Activated gamma-delta T cell treated with Interleukin-2 at 50 U/mL for 16 hours (primary cell): Measurements from ENCODE around the gene NFS1.

Source experiments
- DNase-seq: peaks from one replicate; pipeline ENCODE4 v3.0.0-alpha.2; 2020

The NFS1 gene

DNA sequence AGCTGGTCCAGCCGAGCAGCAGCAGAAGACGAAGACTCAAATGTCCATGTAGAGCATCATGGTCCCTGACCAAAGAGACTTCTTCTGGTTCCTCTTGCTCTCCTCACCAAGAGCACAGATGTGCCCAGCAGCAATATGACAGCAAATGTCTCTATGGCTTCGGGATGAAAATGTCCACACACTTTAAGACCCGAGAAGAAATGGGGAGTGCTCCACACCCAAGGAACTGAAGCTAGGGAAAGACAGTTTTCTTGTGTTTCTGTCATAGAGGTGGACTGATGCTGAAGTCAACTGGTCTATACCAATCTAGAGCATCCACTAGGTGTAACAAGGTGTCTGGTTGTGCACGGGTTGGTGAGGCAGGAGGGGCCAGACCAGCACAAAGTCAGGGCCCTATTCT, 29.9 kb downstream of the NFS1 start:
- no peak for DNase-seq

DNA sequence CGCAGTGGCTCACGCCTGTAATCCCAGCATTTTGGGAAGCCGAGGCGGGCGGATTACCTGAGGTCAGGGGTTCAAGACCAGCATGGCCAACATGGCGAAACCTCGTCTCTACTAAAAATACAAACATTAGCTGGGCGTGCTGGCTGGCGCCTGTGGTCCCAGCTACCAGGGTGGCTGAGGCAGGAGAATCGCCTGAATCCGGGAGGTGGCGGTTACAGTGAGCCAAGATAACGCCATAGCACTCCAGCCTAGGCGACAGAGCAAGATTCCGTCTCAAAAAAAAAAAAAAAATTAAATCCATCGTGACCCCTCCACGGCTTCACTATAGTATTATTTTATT, 33.2 kb downstream of the NFS1 start:
- no peak for DNase-seq

DNA sequence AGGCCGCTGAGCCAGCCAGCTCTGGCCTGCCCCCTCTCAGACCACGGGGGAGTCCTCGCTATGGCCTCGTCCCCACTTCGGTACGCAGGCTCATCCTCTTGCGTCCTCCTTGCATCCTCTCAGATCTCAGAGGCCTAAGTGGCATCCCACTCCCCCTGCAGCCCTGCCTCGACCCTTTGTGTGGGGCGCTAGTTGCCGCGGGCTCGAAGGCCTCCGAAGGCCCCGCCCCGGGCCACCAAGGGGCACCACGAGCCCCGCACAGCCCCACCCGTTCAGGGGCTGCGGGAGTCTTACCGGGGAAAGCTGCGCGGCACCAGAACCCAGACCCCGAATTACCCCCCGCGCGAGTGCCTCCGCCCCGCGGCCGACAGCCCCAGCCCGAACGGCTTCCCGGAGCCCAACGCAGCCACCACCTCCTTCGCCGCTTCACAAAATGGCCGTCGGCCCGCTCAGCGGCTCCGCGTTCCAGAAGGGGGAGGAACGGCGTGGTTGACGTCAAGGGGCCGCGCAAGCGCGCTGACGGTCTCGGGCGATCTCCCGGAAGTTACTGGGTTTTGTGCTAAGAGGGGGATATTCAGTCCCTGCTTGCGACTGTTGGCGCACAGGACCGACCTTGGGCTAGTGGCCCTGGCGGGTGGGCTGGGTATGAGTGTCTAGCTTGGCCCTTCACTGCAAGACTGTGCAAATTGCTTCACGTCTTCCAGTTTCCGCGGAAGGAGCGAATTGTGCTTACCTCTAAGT, 34.5 kb downstream of the NFS1 start, which contains the start of the genes CPNE1 and RBM12:
Gene CPNE1, minus strand, starts transcription at position 435 of the 741 bp plus-strand sequence. CDS start 31,977 bp downstream, outside the sequence.
Gene RBM12, minus strand, starts transcription at position 435 of the 741 bp plus-strand sequence. CDS start 9,578 bp downstream, outside the sequence.
- DNase-seq = peak; percentile 92

DNA sequence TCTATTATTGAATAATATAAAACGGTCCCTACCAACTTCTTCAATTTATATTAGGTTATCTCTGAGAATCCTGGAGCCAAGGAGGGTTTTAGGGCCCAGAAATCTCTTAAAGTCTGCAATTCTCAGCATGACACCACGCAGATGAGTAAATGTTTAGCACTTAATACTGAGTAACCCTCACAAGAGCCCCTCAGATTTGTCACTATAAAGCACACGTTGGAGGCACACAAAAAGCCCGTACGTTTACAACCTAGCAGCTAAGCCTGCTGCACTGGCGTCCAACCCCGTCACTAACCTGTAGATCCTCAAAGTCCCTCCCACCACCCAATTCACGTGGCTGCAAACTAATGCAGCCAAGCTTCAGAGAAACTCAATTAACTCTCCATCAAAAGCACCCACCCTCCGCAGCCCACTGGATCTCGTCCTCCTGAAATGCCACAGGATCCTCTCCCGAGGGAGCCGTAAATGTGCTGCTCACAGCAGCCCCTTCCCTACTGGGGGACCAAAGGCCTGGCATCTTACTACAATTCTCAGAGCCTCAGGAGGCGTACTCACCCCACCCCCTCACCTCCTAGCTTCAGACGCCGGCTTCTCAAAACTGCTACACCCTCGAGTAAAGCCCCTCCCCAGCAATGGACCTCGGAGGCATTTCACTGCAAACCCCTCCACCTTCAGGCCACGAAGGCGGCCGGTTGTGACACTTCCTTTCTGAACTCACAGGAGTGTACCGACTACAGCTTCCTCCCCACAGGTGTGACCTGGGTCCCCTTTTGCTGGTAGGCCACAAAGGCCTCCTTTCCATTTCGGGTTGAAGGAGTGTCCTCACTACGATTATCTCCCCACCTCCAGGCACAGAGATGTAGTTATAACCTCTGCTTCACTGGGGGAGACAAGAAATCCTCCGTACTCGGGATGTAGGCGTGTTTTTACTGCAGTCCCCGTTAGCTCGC, 35.4 kb downstream of the NFS1 start:
- peak; percentile 66 for DNase-seq

- DNase-seq = no peak
These were observed 36.6 kb downstream of the NFS1 start for GRCh38 chr20:35662551-35662950.

DNA sequence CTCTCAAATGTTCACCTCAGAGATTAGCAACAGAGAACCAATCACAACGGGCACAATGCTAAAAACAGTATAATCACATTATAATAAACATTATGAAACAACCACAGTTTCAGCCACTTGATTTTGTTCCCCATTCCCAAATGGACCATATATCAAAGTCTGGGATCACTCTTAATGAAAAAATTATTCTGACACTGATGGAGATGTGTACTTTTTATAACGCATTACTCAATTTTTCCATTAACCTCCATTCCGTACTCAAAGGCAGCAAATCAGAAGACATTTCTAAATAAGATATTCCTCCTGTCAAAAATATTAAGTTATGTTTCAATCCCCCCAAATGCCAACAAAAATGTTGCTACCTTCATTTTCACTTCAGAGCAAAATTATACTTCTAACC, 37.2 kb downstream of the NFS1 start:
- no peak for DNase-seq

DNA sequence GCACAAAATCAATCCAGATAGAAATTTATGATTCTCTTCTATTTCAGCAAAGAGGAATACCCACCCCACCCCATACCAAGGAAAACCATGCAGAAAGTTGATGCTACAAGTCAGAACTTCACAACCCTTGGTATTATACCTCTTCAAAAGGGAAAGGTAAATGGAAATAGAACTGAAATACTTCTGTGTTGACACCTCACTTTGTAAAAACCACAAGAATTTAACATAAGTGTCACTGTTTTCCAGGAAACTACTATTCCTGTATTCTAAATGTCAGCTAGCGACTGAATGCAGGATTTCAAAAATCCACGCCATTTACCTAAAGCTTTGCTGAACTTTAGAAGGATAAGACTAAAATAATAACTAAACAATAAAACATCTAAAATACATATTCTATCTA, 38.1 kb downstream of the NFS1 start:
- no peak for DNase-seq

DNA sequence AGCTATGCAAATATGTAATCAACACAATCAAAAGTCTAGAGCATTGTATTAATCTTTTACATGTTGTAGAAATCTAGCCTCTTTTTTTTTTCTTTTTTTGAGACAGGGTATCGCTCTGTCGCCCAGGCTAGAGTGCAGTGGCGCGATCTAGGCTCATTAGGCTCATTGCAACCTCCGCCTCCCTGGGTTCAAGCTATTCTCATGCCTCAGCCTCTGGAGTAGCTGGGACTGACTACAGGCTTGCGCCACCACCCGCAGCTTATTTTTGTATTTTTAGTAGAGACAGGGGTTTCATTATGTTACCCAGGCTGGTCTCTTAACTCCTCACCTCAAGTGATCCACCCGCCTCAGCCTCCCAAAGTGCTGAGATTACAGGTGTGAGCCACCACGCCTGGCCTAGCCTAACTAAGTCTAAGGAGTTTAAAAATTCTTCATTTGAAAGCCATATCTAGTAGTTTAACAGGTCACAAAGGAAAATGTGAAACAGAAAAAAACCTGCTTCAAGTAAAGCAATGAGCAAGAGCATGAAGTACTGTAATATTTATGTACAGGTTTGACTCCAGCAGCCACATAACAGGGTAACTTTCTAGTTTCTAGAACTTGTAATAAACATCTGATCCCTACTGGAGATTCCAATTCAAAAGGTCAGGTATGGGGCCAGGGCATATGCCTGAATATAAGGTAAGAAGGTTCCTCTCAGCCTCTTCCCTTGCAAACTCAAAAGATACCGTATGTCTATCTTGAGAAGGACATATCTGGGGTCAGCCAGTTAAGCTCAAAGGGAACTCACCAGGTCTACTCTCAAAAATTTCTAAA, 38.8 kb downstream of the NFS1 start:
- no peak for DNase-seq

DNA sequence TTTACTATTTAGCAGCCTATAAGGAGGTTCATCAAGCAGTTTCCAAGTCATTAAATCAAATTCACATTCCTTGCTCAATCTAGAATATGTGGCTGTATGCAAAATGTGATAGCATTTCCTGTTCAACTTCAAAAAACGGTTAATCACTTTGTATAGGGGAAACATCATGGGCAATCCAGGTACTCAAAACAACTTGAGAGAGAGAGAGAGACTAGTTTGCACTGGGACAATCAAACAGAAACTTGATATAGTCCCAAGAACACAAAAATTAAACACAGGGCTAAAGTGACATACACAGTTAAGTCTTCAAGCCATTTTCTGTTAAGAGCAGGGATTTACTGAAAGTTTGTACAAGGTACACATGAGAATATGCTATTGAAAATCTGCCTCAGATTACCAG, 41.9 kb downstream of the NFS1 start:
- DNase-seq = no peak

GRCh38 chr20:35654415-35654814, 44.7 kb downstream of the NFS1 start:
- no peak for DNase-seq

DNA sequence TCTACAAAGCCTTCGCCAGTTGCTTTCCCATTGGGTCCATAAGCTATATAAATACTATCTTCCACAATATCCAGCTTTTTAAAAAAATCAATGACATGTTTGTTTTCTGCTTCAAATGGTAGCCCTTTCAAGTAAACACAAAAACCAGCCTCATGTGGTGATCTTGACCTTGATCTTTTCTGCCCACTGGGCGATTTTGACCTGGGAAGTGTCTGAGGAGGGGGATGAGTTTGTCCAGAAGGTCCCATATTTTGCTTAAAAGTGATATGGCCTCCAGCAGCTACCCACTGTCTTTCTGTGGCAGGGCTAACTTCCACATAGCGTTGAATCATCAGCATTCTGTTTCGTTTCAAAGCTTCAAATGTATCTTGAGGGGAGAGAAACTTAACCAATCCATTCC, 45.3 kb downstream of the NFS1 start:
- DNase-seq = no peak

DNA sequence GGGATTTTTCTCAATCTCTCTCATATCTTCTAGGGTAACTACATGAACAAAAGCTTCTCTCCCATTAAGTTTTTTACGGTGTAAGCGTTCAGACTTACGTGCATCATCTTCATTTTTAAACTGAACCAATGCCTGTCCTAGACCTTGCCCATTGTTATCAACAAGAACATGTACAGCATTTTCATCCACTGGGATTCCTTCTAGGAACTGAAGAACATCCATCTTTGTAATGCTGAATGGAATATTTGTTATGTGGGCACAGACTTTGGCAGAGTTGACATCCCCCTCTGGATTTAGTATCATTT, 45.8 kb downstream of the NFS1 start:
- no peak for DNase-seq

DNA sequence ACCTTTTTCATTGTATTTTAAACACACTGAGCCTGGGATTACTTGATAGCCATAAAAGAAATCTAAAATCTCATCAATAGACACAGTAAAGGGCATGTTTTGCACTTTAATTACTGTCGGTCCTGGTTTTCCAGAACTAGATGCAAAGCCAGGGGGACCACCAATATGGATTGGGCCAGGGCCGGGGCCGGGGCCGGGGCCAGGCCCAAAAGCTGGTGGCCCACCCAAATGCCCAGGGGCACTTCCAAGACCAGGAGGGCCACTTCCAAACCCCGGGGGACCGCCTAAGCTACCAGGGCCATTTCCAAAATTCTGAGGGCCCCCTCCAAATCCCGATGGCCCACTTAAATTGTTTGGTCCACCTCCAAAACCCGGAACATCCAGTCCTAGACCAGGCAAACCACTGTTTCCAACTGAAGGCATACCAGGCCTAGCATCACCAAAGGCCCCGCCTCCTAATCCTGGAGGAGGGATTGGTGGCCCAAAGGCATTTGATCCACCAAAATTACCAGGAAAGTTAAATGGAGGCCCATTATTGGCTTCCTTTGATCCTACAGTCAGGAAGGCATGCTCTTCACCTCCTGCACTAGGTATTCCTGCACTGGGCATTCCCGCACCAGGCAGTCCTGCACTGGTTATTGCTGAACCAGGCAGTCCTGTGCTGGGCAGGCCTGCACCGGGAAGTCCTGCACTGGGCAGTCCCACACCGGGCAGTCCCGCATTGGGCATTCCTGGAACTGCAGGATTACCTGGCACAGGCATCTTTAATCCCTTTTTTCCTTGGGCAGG, 46.3 kb downstream of the NFS1 start:
- DNase-seq = no peak

DNA sequence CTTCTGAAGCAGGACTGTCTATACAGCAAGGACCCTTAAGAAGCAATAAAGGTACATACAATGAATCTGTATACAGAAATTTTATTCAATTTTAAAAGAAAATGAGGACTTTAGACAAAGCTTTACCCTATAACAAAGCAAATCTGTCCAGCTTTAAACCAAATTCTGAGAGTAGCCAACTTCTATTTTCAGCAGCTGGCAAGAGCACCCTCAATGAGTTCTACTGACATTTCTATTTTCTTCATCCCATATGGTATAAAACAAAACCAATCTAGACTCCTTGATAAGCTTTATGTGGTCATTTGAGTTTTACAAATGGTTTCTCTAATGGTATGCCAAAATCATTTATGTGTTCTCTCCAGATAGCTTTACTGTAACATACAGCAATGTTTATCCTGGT, 47.2 kb downstream of the NFS1 start:
- DNase-seq = no peak

DNA sequence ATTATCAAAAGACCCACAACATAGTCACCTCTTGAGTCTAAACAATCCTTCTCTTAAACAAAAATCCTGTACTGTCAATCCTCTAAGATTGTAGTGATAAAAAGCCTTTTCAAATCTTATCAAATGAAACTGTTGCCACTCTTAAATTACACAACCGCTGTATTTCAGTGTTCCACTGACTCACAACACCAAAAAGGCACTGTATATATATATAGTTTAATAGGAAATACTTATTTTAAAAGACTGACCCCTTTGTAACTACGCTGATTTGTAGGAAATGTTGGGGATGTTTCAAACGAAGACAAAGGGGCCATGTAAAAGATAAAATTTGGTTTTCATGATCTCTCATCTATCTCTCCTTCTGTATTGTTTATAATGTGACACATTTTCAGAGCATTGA, 48.5 kb downstream of the NFS1 start:
- no peak for DNase-seq

DNA sequence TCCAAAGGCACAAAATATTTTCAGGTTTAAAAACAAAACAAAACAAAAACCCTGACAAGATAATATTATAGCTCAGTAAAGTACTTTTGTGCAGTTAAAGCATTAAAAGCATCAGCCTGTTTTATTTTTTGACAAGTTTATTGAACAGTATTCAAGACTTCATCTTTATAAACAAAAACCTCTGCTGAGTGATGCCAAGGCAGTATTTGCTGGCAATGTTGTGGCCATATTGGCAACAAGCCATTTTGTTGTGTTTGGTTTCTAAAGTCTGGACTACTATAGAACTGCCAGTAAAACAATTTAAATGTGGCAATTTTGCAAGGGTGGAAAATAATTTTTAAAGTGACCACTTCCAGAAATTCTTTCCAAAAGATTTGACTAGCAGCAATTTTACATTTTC, 50.3 kb downstream of the NFS1 start:
- no peak for DNase-seq

- no peak for DNase-seq
These were observed 54.3 kb downstream of the NFS1 start for GRCh38 chr20:35644806-35645205.

GRCh38 chr20:35643045-35643444, 56.1 kb downstream of the NFS1 start:
- no peak for DNase-seq

DNA sequence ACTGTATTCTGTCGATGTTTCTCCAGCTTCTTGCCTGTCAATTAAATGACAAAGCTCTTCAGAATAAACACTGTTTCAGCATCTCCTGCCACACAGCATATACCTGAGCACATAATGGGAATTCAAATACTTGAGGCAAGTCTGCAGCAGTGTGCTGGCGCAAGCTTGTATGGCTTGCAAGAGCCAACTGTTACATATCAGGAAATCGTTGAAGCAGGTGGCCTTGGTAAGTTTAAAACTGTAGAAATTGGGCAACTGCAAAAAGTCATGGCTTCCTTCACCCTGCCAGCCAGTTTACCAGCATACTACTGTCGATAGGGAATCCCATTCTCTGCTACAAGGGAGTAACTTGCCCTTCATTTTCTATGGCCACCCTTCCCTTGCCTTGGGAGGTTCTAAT, 57.4 kb downstream of the NFS1 start:
- DNase-seq = no peak

DNA sequence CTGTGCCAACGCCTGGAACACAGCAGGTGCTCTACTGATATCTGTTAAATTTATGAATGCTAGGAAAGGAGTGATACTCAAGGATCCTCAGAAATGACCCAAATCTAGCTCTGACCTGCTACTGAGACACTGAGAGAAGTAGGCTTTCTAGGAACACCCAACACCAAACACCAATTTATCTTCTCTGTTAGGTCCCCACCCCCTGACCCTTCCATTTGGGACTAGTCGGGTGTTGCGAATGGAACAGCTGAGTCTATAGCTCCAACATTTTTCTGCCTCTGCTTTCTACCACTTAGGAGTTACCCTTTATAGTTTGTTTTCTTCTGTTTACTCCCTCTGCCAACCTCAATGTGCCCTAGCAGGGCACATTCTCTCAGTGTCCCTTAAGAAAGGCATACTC, 58.4 kb downstream of the NFS1 start:
- DNase-seq = no peak

GRCh38 chr20:35638751-35639150, 60.4 kb downstream of the NFS1 start:
- no peak for DNase-seq

- no peak for DNase-seq
These were observed 61.9 kb downstream of the NFS1 start for GRCh38 chr20:35637276-35637675.

- no peak for DNase-seq
These were observed 63.1 kb downstream of the NFS1 start for GRCh38 chr20:35636095-35636494.
